ENCODE results near the gene UCK2. TPM values are rescaled to one million over a fixed set of nuclear protein-coding genes. Genes with fewer than 3 reads are reported as not detected.
A peak's percentile ranks its signal among the peaks of the same experiment; 100 is the strongest.

UCK2 gene
- total and polyA plus RNA-seq, 8 donors: 8.6 to 25.7 (median 20.8) TPM

DNA sequence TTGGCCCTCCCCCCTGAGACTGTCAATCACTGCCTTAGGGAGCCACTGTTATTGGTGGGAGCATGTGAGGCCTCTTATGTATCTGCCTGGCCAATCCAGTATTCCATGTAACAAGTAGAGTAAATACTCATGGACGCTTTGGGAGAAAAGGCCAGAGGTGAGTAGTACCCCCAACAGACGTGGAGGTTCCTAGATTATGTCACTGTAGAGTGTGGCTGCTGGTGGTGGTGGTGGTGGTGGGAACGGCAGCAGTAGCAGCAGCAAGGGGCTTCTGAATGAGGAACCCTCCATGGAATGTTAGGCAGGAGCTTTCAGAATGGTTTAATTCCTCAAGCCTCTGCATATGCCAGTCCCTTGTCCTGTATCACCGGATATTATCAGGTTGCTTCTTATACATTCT lies 118.5 kb downstream of the UCK2 start:
- Histone ChIP-seq H3K4me3 (no peak overlapping the region), H3K9me3 (no peaks in the 10 kb centered on the region), H3K27ac (no peak overlapping the region), H3K4me1 (no peaks in the 10 kb centered on the region), H3K36me3 (no peaks in the 10 kb centered on the region), H3K27me3 (no peaks in the 10 kb centered on the region)
- ATAC-seq (no peak), DNase-seq (no peak)
- intact Hi-C loops (cut with DNase I): no loop called here
- TF ChIP-seq, protein P1, sequence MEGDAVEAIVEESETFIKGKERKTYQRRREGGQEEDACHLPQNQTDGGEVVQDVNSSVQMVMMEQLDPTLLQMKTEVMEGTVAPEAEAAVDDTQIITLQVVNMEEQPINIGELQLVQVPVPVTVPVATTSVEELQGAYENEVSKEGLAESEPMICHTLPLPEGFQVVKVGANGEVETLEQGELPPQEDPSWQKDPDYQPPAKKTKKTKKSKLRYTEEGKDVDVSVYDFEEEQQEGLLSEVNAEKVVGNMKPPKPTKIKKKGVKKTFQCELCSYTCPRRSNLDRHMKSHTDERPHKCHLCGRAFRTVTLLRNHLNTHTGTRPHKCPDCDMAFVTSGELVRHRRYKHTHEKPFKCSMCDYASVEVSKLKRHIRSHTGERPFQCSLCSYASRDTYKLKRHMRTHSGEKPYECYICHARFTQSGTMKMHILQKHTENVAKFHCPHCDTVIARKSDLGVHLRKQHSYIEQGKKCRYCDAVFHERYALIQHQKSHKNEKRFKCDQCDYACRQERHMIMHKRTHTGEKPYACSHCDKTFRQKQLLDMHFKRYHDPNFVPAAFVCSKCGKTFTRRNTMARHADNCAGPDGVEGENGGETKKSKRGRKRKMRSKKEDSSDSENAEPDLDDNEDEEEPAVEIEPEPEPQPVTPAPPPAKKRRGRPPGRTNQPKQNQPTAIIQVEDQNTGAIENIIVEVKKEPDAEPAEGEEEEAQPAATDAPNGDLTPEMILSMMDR (IDR thresholded peaks at IDR 0.05): no peak

DNA sequence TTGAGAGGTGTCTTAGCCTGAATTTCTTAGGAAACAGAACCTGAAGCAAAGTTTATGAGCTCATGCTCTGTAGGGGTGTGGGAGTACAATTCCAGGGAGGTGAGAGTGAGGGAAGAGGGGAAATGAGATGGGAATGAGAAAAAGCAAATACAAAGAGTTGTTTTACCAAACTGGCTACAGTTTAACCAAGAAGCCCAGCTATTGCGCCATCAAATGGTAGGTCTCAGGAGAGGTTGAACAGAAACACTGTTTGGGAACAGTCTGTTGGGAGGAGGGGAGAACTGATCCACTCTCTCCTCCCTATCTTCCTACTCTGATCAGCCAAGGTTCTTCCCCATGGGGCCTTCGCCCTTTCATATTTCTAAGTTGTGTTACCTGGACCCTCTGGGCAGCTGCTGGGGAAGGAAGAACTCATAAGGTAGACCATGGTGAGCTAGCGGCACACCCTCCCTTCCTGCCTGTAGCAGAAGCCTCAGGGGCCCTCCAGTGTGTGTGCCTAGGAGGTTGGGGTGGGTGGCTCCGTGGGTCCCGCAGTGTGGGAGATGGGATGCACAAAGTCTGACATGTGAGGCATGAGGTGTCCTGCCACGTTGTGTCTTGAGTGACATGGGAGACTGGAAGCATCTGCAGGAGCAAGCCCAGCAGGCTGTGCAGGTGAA lies 120.5 kb downstream of the UCK2 start:
- H3K4me3 ChIP-seq: no peak overlapping the region
- no peaks in the 10 kb centered on the region for H3K27me3 ChIP-seq
- no peak for DNase-seq
- ATAC-seq: no peak
- no peaks in the 10 kb centered on the region for H3K4me1 ChIP-seq
- H3K27ac ChIP-seq: no peak overlapping the region
- TF ChIP-seq, protein P1 (IDR thresholded peaks at IDR 0.05): no peak
- H3K36me3 ChIP-seq: no peaks in the 10 kb centered on the region
- H3K9me3 ChIP-seq: no peaks in the 10 kb centered on the region
- intact Hi-C loops (cut with DNase I): no loop called here

DNA sequence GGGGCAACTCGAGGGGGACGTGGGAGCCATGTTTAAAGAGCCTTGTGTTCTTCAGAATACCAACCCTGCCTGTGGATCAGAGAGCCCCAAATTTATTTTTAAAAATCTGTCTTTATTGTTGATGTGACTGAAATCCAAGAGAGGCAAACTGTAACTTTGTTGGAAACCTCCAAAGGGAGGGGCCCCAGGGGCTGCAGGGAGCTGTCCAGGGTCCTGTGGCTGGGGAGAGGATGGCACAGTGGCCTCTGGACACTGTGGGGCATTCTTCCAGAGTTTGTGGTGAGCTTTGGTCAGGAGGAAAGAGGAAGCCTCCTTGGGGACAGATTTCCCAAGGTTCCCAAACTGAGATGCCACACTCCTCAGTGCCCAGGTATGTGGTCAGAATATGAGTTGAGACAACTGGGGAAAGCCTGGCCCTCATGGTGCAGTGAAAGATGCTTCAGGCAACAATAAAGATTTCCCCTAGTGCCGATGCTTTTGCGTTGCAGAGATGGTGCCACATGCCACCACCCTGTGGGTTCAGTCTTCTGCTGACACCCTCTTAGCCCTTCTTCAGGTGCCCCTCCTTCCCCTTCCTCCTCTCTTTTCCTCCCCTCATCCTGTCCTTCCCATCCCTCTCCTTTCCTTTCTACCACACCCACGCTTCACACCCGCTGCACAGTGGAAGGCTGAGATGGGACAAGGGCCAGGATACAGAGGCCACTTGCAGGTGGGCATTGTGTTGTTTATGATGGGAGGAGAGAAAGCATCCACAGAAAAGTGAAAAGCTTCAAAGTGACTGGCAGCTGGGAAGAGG lies 122.1 kb downstream of the UCK2 start:
- Histone ChIP-seq H3K4me1 (no peaks in the 10 kb centered on the region), H3K27ac (no peak overlapping the region), H3K36me3 (no peaks in the 10 kb centered on the region), H3K27me3 (no peaks in the 10 kb centered on the region), H3K4me3 (no peak overlapping the region), H3K9me3 (no peaks in the 10 kb centered on the region)
- ATAC-seq: peak; percentile 29
- TF ChIP-seq, protein P1 (IDR thresholded peaks at IDR 0.05): no peak
- peak in 2 of 4 donors; percentile 12 to 19 for DNase-seq
- intact Hi-C loops (cut with DNase I): no loop called here

DNA sequence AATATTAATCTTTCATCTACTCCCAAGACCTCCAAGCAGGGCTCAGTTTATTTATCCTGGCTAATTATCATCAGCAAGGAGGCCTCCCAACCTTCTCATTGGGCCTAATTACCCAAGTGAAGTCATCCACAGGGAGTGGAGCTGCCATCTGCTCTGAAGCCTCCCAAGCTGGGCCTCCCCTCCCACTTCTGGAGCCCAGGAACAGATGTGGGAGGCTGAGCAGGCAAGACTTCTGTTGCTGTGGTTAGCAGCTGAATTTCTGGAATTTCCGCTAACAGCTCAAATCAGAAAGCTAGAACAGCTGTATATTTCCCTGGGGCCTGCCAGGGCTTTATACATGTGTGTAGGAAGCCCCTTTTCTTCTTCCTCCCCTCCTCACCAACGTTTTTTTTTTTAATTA lies 127.5 kb downstream of the UCK2 start:
- DNase-seq (no peak), ATAC-seq (no peak)
- no peak overlapping the region for H3K4me3 ChIP-seq
- no peaks in the 10 kb centered on the region for H3K27me3 ChIP-seq
- H3K36me3 ChIP-seq: no peaks in the 10 kb centered on the region
- H3K4me1 ChIP-seq: no peaks in the 10 kb centered on the region
- intact Hi-C loops (cut with DNase I): no loop called here
- TF ChIP-seq, protein P1 (IDR thresholded peaks at IDR 0.05): no peak
- no peak overlapping the region for H3K27ac ChIP-seq
- no peaks in the 10 kb centered on the region for H3K9me3 ChIP-seq

DNA sequence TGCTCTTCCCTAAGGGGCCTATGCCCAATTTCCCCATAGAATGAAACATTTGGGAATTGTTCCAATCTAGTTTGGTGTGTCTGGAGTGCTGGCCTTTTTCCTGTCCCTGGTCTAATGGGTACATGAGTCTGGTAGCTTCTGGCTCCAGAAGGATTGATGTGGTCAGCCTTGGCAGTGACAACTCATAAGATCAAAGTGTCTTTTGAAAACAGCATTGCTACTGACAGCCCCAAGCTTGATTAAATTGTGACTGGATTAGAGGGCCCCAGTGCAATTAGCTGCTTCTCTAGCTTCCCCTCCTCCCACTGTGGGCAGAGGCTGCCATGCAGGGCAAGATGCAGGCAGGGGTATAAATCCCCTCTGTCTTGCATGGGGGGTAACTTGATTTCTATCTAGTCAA lies 130.9 kb downstream of the UCK2 start:
- H3K4me1 ChIP-seq: no peaks in the 10 kb centered on the region
- H3K27me3 ChIP-seq: no peaks in the 10 kb centered on the region
- no peaks in the 10 kb centered on the region for H3K36me3 ChIP-seq
- DNase-seq (no peak), ATAC-seq (no peak)
- H3K27ac ChIP-seq: no peak overlapping the region
- no peak overlapping the region for H3K4me3 ChIP-seq
- TF ChIP-seq, protein P1 (IDR thresholded peaks at IDR 0.05): no peak
- intact Hi-C loops (cut with DNase I): no loop called here
- H3K9me3 ChIP-seq: no peaks in the 10 kb centered on the region

Data from left lung (tissue), 10 donors.